HG03342 (cell line): ENCODE data around the gene PALM3.

Experiments used
- ATAC-seq: cut with Tn5 transposase; IDR thresholded peaks from one replicate; pipeline ENCODE4 v1.9.1; 2021; ENCODE audit warnings: mild to moderate bottlenecking, moderate library complexity; ENCODE audit not compliant: unreplicated experiment

The PALM3 gene

GRCh38 chr19:14004619-14005348, 57.1 kb downstream of the PALM3 start:
- ATAC-seq = no peak
